ENCODE data around the gene FAM120B.

- TF ChIP-seq CTCF (IDR thresholded peaks at IDR 0.05; ENCODE audit: low read length) (no peak), EZH2 (IDR thresholded peaks at IDR 0.05; ENCODE audit: borderline replicate concordance, low read length) (no peak)
Observed at GRCh38 chr6:170415318-170415717, 108.8 kb downstream of the FAM120B start.
